HL-60 (cell line): ENCODE results near the gene DCP2.

Experiments used
- GABPA ChIP-seq: IDR thresholded peaks from 2 replicates; pipeline ENCODE4 v1.6.1; 2012; ENCODE audit warnings: low read depth
- TF ChIP-seq, protein P1 (sequence below): IDR thresholded peaks from one replicate; pipeline ENCODE4 v1.5.1; 2011; ENCODE audit warnings: low read length, control low read depth, inconsistent platforms; ENCODE audit not compliant: insufficient read depth

GRCh38 chr5:113026211-113026610, 49.6 kb downstream of the DCP2 start:
- TF ChIP-seq, protein P1, sequence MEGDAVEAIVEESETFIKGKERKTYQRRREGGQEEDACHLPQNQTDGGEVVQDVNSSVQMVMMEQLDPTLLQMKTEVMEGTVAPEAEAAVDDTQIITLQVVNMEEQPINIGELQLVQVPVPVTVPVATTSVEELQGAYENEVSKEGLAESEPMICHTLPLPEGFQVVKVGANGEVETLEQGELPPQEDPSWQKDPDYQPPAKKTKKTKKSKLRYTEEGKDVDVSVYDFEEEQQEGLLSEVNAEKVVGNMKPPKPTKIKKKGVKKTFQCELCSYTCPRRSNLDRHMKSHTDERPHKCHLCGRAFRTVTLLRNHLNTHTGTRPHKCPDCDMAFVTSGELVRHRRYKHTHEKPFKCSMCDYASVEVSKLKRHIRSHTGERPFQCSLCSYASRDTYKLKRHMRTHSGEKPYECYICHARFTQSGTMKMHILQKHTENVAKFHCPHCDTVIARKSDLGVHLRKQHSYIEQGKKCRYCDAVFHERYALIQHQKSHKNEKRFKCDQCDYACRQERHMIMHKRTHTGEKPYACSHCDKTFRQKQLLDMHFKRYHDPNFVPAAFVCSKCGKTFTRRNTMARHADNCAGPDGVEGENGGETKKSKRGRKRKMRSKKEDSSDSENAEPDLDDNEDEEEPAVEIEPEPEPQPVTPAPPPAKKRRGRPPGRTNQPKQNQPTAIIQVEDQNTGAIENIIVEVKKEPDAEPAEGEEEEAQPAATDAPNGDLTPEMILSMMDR: no peak
- TF ChIP-seq GABPA: no peak
